Measurements from ENCODE around the gene RAB30.
A peak's percentile ranks its signal among the peaks of the same experiment; 100 is the strongest.
"Not testable (repeated sequence)": the region's sequence is repeated elsewhere in the genome, so short reads cannot be mapped to it uniquely, and the experiment has no call there.

Gene RAB30

DNA sequence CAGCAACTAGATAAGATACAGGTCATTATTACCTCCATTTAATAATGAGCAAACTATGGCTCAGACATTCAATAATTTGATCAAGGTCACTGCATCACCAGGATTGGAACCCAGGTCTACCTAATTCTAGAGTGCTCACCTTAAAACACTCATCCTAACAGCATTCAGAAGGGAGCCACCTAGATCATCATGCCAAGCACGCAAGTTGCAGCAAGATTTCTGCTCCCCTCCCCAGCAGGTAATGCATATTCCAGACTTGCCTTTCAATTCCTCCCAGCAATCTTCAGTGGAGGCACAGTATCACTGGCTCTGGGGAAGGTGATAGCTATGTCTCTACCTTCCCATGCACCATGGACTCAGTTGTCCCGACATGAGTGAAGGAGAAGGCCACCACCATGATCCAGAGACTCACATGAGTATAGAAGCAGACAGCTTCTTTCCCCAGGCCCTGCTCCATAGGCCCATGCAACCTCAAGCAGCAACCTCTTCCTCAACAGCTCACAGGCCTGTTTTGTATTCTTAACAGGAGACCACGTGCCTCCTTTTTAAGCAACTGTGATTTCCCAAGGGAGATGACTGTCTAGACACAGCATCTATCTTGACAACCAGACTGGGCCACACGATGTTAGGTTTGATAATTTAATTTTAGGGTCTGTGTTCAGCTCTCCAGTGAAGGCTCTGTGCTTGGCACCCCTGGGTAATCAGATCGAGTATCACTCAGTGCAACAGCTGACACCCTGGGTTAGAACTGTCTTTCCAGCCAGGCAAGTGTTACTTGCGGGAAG, 36.4 kb downstream of the RAB30 start:
- no peak for DNase-seq

DNA sequence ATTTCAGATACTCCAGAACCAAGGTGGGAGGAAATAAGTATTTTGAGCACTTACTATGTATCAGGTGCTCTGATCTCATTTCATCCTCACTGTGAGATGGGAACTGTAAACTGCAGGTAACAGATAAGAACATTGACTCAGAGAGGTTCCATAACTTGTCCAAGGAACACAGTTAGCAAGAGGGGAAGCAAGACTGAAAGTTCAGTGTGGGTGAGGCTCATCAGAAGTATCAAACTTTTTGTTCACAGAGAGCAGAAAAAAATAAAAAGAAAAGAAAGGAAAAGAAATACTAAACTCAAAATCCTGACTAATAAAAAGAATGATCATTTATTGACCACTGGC, 37.1 kb downstream of the RAB30 start:
- no peak for DNase-seq

DNA sequence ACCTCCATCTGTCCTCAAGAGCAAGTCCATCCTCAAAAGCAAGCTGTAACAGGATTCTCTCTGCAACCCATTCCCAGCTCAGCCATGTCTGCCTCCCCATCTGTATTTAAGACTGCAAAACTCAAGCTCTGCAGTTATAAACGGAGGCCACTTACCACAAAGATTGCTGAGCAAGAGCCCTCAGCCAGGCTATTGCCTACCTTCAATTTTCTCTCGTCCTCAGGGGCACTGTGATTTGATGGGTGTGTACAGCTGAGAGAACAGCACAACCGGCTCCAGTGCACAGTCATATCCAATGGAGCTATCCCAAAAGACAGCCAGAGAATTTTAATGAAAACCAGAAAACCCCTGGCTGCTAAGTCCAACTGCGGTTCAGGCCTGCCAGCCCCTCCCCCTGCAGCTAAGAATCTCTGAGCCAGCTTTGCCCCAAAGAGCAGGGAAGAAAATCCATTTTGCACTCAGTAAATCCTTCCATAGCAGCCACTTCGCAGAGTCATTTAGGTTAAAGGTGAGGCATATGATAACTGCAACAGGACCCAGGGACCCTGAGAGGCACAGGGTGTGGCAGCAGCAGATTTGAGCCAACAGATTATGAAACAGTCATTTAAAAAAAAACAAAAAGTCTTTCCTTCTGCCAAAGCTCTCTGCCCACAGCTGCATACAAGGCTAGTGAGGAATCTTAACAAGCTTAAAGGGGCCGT, 37.6 kb downstream of the RAB30 start:
- peak; percentile 64 for DNase-seq

DNA sequence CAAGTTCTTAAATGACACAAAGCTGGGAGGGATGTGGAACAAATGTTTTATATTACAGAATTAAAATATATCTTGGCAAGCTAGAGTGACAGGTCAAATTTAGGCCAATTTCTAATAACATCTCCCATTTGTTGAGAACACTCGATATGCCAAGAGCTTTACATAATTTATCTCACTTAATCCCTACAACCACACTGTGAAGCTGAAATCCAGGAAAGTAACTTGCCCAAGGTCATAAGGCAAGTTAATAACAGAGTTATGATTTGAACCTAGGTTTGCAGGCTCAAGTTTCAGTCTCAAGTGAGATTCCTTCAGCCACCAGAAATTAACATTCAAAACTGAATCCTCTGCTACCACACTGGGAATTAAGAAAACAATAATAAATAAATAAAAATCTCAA, 38.3 kb downstream of the RAB30 start:
- no peak for DNase-seq

DNA sequence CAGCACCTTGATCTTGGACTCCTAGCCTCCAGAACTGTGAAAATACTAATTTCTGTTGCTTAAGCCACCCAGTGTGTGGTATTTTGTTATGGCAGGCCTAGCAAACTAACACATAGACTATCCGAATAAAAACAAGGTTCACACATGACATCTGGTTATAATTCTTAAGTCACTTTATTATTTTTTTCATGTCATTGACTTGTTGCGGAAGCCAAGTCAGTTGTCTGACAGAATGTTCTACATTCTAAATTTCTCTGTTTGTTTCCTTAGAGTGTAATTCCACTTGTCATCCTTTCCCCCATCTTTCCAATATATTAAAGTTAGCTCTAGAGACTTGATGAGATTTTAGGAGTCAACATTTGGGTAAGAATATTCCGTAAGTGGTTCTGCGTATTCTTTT, 40.6 kb downstream of the RAB30 start:
- DNase-seq, result no peak

DNA sequence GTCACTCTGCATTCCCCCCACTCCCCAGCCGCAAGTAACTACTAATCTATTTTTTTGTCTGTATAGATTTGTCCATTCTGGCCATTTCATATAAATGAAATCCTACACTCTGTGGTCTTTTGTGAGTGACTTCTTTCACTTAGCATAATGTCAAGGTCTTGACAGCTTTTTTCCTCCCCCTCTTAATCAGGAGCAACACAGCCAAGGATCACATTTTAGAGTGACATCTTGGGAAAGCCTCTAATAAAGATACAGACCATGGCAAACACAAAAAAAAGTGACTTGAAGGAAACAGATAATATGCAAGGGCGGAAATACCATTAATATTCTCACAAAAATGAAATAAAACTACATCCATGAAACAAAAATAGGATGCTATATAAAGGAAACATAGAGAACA, 43.9 kb downstream of the RAB30 start:
- no peak for DNase-seq

DNA sequence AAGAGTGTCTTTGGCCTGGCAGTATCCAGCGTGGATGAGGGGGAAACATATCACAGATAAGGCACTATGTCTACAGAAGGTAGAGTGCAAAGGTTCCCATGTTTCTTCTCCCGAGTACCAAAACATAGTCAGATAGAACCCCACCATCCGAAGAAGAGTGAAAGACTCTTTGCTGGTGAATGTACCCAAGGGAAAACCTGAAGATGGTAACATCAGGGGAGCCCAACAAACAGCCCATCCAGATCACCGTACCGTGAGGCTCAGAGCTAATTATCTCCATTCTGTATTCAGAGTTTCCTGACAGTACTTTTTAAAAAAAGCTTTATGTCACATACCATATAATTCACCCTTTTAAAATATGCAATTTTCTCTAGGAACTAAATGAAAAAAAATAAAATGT, 44.4 kb downstream of the RAB30 start:
- DNase-seq, result no peak

DNA sequence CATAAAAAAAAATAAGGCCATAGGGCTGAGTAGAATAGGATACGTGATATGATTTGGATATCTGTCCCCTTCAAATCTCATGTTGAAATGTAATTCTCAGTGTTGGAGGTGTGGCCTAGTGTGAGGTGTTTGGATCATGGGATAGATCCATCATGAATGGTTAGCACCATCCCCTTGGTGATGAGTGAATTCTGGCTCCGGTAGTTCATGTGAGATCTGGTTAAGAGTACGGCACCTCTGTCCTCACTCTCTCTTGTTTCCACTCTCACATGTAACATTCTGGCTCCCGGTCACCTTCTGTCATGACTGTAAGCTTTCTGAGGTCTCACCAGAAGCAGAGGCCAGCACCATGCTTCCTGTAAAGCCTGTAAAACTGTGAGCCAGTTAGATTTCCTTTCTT, 45.5 kb downstream of the RAB30 start:
- no peak for DNase-seq

DNA sequence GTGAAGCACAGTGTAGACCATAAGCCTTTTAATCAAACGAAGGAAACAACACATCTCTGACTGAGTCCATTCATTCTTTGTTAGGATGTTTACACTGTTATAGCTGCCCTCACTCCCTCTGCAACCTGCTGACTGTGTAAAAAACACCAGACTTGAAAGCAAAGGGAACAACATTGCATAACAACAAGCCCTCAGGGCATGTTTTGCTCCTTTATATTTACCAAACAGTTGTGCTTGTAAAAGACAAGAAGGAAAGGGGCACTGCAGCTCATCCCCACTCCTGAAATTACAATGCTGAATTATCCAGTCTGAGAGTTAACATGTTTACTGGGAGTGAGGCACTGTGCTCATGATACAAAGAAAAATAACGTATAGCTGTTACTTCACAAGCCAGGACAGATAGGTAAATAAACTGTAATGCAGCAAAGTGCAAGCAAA, 46.4 kb downstream of the RAB30 start:
- peak; percentile 78 for DNase-seq

DNA sequence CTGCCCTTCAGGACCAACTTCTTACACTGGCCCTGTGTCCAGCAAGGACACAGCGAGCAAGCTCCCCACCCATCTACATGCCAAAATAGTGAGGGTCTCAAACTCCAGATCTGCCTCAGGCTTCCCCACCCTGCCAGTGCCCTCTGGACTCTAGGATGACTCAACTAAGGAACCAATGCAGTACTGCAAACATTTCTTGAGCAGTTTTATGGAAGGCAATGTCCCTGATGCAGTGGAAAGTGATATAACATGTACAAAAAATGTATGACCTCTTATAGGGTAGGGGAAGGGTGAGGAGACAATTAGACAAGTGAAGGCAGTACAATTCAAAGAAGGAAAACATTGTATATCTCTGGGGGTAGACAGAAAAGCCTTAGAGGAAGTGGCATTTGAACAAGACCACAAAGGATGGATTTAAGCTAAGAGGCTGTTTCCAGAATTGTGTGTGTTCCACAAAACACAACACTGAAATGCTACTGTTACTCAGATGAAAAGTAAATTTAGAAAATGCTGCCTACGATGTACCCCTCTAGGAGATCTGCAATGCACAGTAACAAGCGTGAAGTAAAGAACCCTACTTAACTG, 47.3 kb downstream of the RAB30 start:
- DNase-seq, result no peak

DNA sequence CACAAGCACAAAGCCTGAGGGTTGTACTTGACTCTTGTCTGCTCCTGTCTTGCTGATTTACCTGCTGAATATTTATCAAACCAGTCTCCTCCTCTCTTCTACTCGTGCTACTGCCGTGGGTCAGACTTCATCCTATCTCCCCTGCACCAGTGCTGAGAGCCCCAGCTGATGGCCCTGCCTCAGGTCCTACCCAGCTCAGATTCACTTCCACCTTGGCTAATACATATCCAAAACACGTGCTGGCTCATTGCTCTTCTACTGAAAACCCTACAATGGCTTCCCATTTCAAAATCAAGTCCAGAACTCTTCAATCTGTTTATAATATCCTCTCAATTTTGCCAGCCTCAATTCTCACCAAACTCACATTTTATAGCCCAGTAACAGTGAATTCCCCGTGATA, 48.3 kb downstream of the RAB30 start:
- DNase-seq, result peak; percentile 16

DNA sequence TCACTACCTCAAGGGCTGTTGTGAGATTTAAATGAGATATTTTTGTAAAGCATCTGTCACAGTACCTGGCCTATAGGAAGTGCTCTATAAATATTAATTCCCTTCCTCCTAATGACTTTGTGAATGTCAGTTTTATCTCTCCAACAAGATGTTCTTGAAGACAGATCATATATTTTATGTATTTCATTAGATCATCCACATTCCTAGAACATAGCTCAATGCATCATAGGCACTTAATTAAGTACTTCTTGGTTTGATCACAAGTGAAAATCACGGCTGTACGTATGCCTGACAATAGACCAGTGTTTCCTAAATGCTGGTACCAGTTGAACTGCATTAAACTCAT, 49.9 kb downstream of the RAB30 start:
- no peak for DNase-seq

DNA sequence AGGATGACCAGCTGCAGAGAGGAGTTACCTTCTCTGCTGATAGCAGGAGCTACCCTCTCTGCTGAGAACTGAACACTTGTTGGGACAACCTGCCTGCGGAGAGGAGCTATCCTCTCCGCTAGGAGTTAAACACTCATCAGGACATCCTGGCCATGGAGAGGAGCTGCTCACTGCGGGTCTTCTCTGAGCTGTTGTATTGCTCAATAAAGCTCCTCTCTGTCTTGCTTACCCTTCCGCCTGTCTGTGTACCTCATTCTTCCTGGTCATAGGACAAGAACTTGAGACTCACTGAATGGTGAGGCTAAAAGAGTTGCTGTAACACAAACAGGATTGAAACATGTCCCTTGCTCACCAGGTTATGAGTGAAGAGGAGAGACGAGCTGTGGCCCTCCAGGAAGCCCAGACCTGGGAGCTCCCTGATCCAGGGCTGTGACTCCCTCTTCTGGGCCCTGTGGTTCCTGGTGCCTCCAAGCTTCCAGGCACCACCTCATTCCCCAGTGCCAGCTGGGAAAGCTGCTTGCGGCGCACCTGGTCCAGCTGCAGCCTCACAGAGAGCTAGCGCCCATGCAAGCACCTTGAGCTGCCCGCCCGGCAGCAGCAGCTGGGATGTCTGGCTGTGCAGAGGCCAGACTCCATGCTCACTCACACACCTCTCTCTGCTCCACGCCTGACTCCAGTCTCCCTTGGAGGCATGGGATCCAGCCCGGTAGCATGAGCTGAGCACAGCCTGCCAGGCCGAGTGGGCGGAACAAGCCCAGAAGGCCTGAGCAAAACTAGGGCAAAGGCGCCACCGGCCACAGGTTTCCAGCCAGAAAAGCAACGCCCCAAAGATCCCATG, 50.5 kb downstream of the RAB30 start:
- no peak for DNase-seq

DNA sequence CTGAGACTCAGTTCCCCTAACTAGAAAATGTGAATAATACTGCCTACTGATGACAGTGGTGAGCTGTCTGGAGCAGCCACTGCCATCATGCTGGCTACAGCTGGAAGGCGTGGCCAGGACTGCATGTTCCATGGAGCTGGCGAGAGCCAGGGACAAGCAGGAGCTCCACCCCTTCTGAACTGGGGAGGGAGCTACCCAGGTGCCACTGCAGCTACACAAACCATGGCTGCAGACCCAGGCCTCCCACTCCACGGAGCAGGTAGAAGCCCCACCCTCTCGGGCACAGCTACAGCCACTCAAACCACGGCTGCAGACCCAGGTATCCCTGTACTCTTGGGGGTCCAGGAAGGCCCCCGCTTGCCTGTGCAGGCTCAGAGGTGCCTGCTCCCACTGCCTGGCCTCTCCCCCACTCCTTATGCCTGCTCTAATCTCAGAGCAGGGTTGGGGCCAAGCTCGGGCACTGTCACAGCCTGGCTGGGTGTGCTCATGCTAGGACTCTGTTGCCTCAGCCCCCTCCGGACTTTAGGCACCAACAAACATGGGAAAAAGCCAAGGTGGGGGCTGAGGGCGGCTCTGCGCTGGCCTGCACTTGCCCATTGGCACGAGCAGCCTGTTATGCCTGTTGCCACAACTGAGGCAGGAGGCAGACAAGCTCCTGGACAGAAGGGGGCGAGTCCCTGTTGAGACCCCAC, 51.7 kb downstream of the RAB30 start:
- DNase-seq, result peak; percentile 60

DNA sequence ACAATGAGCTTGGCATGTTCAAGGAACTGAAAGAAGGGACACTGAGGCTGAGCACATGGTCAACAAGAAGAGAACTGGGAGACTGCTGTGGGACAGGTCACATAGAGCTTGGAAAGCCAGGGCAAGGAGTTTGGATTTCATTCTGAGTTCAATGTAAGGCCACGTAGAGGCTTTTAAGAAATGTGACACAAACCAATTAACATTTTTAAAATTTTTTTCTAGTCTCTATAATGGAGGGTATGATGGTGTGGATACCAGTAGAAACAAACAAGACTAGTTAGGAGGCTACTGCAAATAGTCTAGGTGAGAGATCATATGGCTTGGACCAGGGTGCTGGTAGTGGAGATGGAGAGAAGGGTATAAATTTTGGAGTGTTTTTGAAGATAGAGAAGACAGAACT, 56.7 kb downstream of the RAB30 start:
- no peak for DNase-seq

DNA sequence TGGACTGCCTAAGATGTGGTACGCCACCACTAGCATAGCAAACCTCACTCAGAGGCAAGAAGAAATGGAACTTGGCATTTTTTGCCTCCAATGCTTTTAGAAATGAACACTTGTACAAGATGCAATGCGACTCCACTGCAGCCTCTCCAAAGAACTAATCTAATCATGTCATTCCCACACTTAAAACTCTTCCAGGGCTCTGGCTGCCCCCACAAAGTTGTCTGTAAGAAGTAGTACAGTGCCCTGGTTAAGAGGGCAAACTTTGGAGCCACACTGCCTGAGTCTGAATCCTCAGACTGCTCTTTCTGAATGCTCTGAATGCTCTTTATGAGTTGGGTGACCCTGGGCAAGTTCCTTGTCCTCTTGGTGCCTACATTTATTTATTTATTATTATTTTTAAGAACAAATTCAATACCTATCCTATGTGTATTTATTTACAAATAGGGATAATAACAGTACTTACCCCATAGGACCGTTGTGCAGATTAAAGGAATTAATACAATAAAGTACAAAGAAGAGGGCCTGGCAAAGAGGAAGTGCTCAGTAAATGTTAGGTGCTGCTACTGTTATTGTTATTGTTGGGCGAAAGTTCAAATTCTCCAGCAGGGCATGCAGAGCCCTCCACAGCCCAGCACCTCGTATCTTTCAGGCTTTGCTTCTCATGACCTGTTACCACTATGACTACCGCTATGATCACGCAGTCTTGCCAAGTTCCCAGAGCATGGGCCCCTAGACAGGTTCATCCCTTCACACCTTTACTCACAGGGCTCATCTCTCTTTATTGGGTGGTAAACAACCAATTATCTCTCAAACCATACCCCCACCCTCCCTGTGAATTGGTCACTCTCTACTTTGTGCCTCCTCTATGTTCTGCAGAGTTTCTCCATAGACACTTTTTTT, 59.3 kb downstream of the RAB30 start:
- no peak for DNase-seq

DNA sequence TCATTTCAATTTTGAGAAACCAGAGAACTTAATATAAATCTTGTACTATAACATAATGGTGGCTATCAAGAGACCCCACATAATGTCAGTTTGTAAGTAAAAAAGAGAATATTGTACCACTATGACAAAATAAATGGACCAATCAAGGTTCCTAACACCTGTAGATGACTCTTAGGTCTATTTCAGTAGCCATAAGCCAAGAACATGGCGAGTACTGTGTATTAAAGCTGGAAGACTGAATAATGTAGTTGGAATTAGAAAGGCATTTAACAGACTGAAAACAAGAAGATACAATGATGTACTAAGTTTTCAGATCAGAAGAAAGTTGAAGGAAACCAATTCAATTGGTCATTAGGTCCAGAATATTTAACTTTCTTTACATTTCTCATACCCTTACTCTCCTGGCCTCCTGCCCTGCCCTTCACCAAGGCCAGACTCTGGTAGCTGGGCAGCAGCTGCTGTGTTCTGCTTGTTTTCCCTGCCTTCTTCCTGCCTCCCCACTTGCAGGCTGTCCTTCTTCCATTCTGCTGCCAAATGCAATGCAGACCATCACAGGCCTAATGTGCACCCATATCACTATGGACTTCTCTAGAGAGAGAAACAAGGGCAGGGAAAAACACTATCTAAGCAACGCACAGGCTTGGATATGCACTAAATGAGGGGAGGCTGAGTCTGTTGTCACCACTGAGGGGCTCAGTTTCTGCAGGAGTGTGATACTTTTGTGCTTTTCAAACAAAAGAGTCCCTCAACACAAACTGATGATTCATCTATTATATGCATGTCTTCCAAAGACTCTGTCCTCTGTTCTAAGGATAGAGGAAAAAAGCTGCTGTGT, 60.1 kb downstream of the RAB30 start:
- DNase-seq, result peak; percentile 61

DNA sequence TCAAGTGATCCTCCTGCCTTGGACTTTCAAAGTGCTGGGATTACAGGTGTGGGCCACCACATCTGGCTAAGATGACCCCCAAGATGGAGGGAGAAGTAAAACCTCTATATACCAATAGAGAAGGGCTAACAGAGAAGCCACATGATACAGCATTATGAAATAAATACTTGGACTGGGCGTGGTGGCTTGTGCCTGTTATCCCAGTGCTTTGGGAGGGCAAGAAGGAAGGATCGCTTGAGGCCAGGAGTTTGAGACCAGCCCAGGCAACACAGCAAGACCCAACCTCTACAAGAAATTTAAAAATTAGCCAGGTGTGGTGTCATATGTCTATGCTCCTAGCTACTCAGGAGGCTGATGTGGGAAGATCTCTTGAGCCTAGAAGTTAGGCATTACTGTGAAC, 61.7 kb downstream of the RAB30 start:
- no peak for DNase-seq

DNA sequence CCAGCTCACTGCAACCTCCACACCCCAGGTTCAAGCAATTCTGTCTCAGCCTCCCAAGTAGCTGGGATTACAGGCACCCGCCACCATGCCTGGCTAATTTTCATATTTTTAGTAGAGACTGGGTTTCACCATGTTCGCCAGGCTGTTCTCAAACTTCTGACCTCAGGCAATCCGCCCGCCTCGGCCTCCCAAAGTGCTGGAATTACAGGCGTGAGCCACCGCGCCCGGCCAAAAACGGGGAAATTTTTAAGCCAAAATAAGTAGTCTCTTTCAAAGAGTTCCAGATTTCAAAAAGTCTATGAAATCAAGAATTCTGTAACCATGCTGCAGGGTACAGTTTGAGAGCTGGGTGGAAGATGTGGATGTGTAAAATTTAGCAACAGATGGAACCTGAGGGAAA, 62.6 kb downstream of the RAB30 start:
- not testable (repeated sequence) for DNase-seq

DNA sequence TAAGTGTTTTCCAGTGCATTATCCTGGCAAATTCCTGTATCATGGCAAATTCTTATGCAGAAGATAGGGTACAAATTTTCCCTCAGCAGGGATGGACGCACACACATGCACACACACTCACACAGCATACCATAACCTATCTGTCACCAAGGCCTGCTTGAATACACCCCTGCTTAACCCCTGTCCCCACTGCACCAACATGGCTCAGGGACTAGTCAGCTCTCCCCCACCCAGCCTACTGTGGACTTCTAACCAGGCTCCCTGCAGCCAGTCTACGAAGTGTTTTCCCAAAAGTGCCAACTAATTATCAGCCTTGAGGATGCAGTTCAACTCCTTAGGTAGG, 63.1 kb downstream of the RAB30 start:
- no peak for DNase-seq

All from midbrain (tissue), 1 donor.